WERI-Rb-1 (cell line): Measurements from ENCODE around the gene ZDHHC16.

Experiments
- DNase-seq: peaks from one replicate; pipeline ENCODE4 v3.0.0-alpha.2; 2020
- H3K27ac ChIP-seq: fragments of 250-450 bp; sonication (Bioruptor Pico); 2 replicates; pipeline ENCODE4 v1.5.1; 2020; ENCODE audit warnings: mild to moderate bottlenecking, moderate library complexity
- H3K27me3 ChIP-seq: fragments of 250-450 bp; sonication (Bioruptor Pico); 2 replicates; pipeline ENCODE4 v1.5.1; 2021; ENCODE audit warnings: mild to moderate bottlenecking, low read depth, moderate library complexity; ENCODE audit not compliant: insufficient read depth, severe bottlenecking
- H3K36me3 ChIP-seq: fragments of 250-450 bp; sonication (Bioruptor Pico); 2 replicates; pipeline ENCODE4 v1.5.1; 2020; ENCODE audit warnings: mild to moderate bottlenecking, moderate library complexity
- H3K4me3 ChIP-seq: 2 replicates; pipeline ENCODE4 v1.5.1; 2011; ENCODE audit warnings: low read depth, mild to moderate bottlenecking, control low read depth, low read length
- H3K9me3 ChIP-seq: fragments of 250-450 bp; sonication (Bioruptor Pico); 2 replicates; pipeline ENCODE4 v1.5.1; 2021; ENCODE audit warnings: mild to moderate bottlenecking, moderate library complexity; ENCODE audit not compliant: severe bottlenecking
- TF ChIP-seq, protein P1 (sequence below): IDR thresholded peaks from 2 replicates; pipeline ENCODE4 v1.5.1; 2011; ENCODE audit warnings: low read depth, mild to moderate bottlenecking, control low read depth, inconsistent platforms, low read length

The ZDHHC16 gene

DNA sequence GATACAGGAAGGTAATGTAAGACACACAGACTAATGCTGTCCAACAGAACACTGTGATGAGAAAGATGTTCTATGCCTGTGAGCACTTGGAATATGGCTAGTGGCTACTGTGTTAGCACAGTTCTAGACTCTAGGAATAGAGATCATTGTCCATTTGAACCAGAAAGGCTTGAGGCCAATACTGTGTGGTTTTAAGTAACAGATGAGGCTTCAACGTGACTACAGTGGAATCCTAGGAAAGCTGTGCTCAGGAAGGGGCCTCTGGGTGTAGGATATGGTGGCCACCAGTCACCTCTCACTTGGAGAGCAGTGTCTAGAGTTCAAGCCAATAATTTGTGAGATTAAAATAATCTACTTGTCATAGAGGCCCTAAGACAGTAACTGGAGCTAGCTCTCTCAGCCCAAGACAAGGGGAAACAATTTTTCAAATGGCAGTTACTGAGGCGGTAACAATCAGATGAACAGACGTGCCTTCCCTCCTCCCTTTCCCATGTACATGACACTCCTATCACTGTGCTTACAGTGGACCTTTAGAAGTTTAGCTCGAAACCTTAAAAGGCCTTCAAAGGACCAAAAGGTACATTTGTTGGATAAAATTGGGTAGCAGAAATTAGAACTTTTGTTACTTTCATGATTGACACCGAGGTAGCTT, 10.2 kb downstream of the ZDHHC16 start:
- no peak overlapping the region for H3K4me3 ChIP-seq
- peaks cover 95% of the 10 kb centered on the region for H3K36me3 ChIP-seq
- DNase-seq: no peak
- no peaks in the 10 kb centered on the region for H3K27me3 ChIP-seq
- H3K9me3 ChIP-seq: no peaks in the 10 kb centered on the region
- no peak overlapping the region for H3K27ac ChIP-seq
- TF ChIP-seq, protein P1, sequence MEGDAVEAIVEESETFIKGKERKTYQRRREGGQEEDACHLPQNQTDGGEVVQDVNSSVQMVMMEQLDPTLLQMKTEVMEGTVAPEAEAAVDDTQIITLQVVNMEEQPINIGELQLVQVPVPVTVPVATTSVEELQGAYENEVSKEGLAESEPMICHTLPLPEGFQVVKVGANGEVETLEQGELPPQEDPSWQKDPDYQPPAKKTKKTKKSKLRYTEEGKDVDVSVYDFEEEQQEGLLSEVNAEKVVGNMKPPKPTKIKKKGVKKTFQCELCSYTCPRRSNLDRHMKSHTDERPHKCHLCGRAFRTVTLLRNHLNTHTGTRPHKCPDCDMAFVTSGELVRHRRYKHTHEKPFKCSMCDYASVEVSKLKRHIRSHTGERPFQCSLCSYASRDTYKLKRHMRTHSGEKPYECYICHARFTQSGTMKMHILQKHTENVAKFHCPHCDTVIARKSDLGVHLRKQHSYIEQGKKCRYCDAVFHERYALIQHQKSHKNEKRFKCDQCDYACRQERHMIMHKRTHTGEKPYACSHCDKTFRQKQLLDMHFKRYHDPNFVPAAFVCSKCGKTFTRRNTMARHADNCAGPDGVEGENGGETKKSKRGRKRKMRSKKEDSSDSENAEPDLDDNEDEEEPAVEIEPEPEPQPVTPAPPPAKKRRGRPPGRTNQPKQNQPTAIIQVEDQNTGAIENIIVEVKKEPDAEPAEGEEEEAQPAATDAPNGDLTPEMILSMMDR: no peak

DNA sequence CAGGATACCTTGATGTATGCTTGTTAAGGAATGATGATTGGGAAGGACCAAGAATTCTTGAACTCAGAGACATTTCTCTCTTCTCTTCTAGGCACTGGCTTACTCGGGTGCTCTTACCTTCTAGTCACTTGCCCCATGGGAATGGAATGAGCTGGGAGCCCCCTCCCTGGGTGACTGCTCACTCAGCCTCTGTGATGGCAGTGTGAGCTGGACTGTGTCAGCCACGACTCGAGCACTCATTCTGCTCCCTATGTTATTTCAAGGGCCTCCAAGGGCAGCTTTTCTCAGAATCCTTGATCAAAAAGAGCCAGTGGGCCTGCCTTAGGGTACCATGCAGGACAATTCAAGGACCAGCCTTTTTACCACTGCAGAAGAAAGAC, 10.7 kb downstream of the ZDHHC16 start:
- TF ChIP-seq, protein P1: no peak
- Histone ChIP-seq H3K9me3 (no peaks in the 10 kb centered on the region), H3K4me3 (no peak overlapping the region), H3K27me3 (no peaks in the 10 kb centered on the region), H3K36me3 (peaks cover 95% of the 10 kb centered on the region), H3K27ac (no peak overlapping the region)
- DNase-seq: no peak

DNA sequence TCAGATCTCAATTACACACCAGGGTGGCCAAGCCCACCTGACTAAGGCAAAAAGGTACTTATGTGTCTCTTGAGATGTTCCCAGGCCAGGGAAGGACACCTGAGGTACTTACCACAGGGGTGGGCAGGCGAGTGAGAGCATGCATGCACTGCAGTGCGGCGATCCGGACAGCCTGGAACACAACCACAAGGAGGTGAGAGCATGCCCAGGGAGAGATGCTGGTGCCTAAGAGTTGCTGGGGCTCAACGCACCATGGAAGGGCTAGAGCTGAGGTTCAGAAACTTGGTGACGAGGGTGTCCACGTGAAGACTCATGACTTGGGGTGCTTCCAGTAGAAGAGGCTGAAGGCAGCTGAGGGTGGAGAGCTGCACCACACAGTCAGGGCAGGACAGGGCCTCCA, 13.1 kb downstream of the ZDHHC16 start:
- Histone ChIP-seq H3K27me3 (no peaks in the 10 kb centered on the region), H3K9me3 (no peaks in the 10 kb centered on the region), H3K36me3 (peaks cover 95% of the 10 kb centered on the region), H3K4me3 (no peak overlapping the region), H3K27ac (no peak overlapping the region)
- TF ChIP-seq, protein P1: no peak
- no peak for DNase-seq

DNA sequence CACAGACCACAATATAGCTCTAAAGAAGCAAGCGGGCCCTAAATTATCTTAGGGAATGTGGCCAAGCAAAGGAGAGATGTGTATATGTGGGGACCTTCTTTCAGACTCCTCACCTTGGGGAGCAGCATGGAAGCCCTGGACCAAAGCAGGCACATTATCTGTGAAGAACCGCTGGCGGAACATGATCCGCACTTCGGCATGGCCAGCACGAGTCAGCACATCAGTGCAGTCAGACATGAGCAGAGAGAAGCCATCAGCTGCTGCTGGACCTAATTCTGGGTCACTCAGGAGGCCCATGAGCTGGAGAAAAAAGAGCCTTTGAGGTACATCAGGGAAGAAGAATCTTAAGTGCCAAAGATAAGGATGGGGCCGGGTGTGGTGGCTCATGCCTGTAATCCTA, 14.0 kb downstream of the ZDHHC16 start:
- Histone ChIP-seq H3K4me3 (no peak overlapping the region), H3K36me3 (peaks cover 99% of the 10 kb centered on the region), H3K27ac (no peak overlapping the region), H3K9me3 (no peaks in the 10 kb centered on the region), H3K27me3 (no peaks in the 10 kb centered on the region)
- TF ChIP-seq, protein P1: no peak
- DNase-seq: no peak

DNA sequence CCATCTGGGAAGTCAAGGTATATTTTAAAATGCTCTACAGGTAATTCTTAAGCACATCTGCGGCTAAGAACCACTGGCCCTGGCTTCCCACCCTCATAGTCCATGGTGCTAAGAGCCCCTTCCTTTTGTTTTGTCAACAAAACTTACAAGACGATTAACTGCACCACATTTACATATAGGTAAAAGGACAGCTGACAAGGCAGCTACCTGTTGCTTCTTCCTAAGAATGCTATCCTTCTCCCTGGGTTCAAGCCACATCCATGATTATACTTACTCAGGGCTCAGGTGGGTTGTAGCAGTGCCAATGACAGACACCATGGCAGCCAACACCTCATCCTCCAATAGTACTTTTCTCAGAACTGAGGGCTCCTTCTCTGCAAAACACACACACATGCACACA, 16.3 kb downstream of the ZDHHC16 start:
- TF ChIP-seq, protein P1: no peak
- Histone ChIP-seq H3K27ac (no peak overlapping the region), H3K36me3 (peaks cover 99% of the 10 kb centered on the region), H3K4me3 (no peak overlapping the region), H3K27me3 (no peaks in the 10 kb centered on the region), H3K9me3 (no peaks in the 10 kb centered on the region)
- DNase-seq: no peak

DNA sequence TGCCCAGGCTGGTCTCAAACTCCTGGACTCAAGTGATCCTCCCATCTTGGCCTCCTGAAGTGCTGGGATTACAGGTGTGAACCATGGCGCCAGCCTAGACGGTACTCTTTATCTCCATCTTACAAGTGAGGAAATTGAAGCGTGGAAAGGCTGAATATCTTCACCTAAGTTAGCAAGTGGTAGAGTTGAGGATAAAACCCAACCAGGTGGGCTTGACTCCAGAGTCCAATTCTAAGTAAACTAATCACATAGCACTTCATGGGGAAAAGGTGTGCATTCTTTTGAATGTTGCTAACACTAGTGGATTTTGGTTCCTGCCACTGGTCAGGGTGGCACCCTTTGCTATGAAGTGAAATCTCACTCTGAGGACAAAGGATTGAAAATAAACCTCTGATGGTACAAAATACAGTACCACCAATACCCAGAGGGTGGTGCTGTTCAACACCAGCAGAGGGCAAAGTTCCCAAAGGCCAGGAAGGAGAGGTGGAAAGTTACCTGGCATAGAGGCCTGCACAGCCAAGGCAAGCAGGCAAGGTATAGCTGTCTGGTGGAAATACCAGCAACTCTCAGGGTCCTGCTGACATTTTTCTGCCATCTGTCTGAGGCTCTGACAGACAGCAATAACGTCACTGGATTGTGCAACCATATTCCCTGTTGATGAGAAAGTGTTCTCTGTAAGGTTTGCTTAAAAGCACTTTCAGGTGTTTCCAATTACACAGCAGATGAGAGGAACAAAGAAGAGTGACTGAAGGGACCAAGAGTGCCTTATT, 17.6 kb downstream of the ZDHHC16 start:
- Histone ChIP-seq H3K4me3 (no peak overlapping the region), H3K36me3 (peaks cover 100% of the 10 kb centered on the region), H3K27me3 (no peaks in the 10 kb centered on the region), H3K27ac (peak overlapping the region; percentile 10), H3K9me3 (no peaks in the 10 kb centered on the region)
- TF ChIP-seq, protein P1: peak; percentile 75
- DNase-seq: peak; percentile 49
